ENCODE data around the gene AFF3. TPM values are rescaled to one million over a fixed set of nuclear protein-coding genes. Genes with fewer than 3 reads are reported as not detected.

Gene AFF3
- total and polyA plus RNA-seq, 12 donors: 1.1 to 7.5 (median 3.9) TPM

DNA sequence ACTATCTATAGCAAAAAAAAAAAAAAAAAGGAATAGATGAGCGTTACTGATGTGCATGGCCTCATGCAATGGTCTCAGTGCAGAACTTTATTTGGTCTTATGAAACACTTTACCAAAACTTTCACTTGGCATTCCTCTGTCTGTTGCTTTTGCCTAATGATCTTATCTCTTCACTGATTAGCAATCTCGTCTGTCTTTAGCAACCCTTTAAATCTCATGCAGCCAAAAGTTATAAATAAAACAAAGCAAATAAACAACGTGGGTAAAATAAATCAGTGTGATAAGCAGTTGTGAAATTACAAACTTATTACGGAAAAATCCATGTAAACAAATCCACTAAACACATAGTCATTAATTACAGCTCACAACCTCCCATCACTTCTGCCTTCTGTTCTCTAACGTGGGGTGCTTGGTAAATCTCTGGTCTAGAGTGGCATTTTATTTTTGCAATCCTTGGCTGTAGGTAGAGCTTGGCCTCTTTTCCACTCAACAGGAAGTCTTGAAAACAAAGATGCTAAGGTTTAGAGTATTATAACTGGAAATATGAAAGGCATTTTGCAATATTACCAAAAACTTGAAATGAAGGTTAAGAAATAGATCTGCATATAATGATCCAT, 288.0 kb downstream of the AFF3 start:
- TF ChIP-seq POLR2A (IDR thresholded peaks at IDR 0.05) (no peak), CTCF (IDR thresholded peaks at IDR 0.05) (no peak)
- DNase-seq: no peak
- WGBS, 4 donors: 27 to 36% (median 30%) methylated on average over 5 of the region's 5 CpGs

DNA sequence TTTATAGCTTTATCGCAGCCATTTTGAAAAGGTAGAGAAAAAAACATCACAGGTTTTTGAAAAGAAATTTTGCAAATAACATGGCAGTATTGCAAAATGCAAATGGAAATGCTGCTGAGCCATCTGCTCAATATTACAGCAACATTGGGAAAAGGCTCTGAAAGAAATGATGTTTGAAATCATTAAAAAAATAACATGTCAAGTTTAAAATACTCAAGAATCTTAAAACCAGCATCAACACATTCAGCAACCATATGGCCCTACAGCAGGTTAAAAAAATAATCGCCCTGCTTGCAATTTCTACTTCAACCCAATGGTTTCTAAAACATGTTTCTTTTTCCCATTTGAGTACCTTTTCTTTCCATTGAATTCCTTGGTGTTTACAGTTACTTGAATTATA, 289.4 kb downstream of the AFF3 start:
- Histone ChIP-seq H3K4me3 (no peak overlapping the region), H3K4me1 (replicated peaks in 1 of 2) (no peaks in the 10 kb centered on the region), H3K9me3 (replicated peaks in 1 of 3) (no peaks in the 10 kb centered on the region), H3K27ac (no peak overlapping the region), H3K36me3 (replicated peaks in 1 of 2) (no peaks in the 10 kb centered on the region), H3K27me3 (no peaks in the 10 kb centered on the region)
- intact Hi-C loops (cut with DNase I): no loop called here
- TF ChIP-seq POLR2A (IDR thresholded peaks at IDR 0.05) (no peak), CTCF (IDR thresholded peaks at IDR 0.05) (no peak)
- 89 to 93% (median 91%) methylated on average over 2 of the region's 2 CpGs for WGBS, 4 donors
- no peak for DNase-seq

More for the DNA sequence above, 288.0 kb downstream of the AFF3 start:
- Histone ChIP-seq H3K27ac (no peak overlapping the region), H3K4me1 (replicated peaks in 1 of 2) (no peaks in the 10 kb centered on the region), H3K27me3 (no peaks in the 10 kb centered on the region), H3K4me3 (no peak overlapping the region), H3K9me3 (replicated peaks in 1 of 3) (no peaks in the 10 kb centered on the region), H3K36me3 (replicated peaks in 1 of 2) (no peaks in the 10 kb centered on the region)
- intact Hi-C loops (cut with DNase I): no loop called here

GRCh38 chr2:99852376-99852934, 289.9 kb downstream of the AFF3 start:
- intact Hi-C loops (cut with DNase I): no loop called here
- no peak for DNase-seq
- WGBS, 4 donors: 85 to 90% (median 89%) methylated on average over 6 of the region's 6 CpGs
- no peaks in the 10 kb centered on the region for H3K36me3 ChIP-seq (replicated peaks in 1 of 2)
- H3K9me3 ChIP-seq (replicated peaks in 1 of 3): no peaks in the 10 kb centered on the region
- H3K27ac ChIP-seq: no peak overlapping the region
- no peaks in the 10 kb centered on the region for H3K4me1 ChIP-seq (replicated peaks in 1 of 2)
- TF ChIP-seq POLR2A (IDR thresholded peaks at IDR 0.05): no peak
- no peak for TF ChIP-seq CTCF (IDR thresholded peaks at IDR 0.05)
- no peak overlapping the region for H3K4me3 ChIP-seq
- no peaks in the 10 kb centered on the region for H3K27me3 ChIP-seq

DNA sequence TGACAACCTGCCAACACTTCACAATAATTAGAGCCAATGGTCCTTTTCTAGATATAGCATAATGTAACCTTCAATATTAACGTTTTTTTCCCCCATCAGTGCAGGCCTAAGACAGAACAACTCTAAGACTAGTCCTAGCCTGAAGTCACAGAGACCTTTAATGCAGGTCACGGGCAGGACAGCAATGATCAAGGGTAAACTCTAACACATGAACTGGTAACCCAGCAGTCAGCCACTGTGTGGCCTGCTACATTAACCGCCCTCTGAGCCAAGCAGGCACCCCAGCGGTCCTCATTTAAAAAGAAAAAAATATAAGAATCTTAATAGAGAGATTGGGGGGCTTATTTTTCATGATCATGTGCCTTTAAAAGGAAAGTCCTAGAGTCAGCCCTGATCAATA, 290.6 kb downstream of the AFF3 start:
- TF ChIP-seq POLR2A (IDR thresholded peaks at IDR 0.05) (no peak), CTCF (IDR thresholded peaks at IDR 0.05) (no peak)
- WGBS, 4 donors: 76 to 87% (median 81%) methylated on average over 4 of the region's 4 CpGs
- H3K4me3 ChIP-seq: no peak overlapping the region
- intact Hi-C loops (cut with DNase I): no loop called here
- no peaks in the 10 kb centered on the region for H3K27me3 ChIP-seq
- DNase-seq: no peak
- no peaks in the 10 kb centered on the region for H3K4me1 ChIP-seq (replicated peaks in 1 of 2)
- H3K9me3 ChIP-seq (replicated peaks in 1 of 3): no peaks in the 10 kb centered on the region
- H3K36me3 ChIP-seq (replicated peaks in 1 of 2): no peaks in the 10 kb centered on the region
- H3K27ac ChIP-seq: no peak overlapping the region
